ENCODE measurements around the gene BCAT1.

- TF ChIP-seq CTCF (IDR thresholded peaks at IDR 0.05; ENCODE audit: insufficient read depth, low read length, poor library complexity, severe bottlenecking) (no peak), EZH2phosphoT487 (conservative IDR thresholded peaks at IDR 0.05; ENCODE audit: low read length) (no peak)
These were observed 94.9 kb downstream of the BCAT1 start for GRCh38 chr12:24854017-24854416.

Measured in SU-DHL-6 (cell line).